Measurements from ENCODE around the gene CAMK2A. TPM values are rescaled to one million over a fixed set of nuclear protein-coding genes. Genes with fewer than 3 reads are reported as not detected.
"Not testable (repeated sequence)": the region's sequence is repeated elsewhere in the genome, so short reads cannot be mapped to it uniquely, and the experiment has no call there.

Gene CAMK2A
- total RNA-seq, 1 donor from 2014 or later, result 1.2 TPM

DNA sequence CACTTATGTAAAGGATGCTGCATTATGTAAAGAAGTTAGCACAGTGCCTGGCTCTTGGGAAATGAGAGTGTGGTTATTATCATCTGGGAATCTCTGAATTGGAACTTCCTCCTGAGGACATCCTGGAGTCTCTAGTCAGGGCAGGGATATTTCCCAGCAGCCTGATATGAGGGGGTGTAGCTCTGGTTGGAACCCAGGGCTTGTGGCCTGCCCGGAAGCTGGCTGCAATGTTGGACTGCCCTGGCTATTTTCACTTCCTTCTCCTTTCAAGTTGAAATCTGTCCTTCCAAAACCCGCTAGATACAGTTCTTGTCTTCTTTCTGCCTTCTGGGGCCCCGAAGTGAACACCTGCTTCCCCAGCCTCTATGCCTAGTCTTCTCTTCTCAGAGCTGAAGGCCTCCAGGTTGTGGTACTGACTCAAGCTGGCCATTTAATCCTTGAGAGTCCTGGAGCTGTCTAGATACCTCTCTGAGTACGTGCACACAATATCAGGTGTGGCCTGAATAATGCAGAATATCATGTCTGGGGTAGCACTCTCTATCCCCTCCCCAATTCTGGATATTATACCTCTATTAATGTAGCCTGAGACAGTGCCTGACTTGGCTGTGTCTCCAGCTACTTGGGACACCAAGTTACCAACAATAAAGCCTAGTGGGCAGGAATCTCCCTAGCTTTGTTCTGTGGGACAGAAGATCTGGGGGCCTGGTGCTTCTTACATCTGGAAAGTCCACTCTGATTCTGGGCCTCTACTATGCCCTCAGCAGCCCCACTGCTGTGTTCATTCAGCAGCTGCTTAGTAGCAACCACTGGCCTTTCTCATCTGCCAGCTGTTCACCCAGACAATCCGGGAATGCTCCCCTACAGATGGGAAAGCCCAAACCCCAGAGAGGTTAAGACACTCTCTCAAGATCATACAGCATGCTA is 54.7 kb downstream of the CAMK2A start:
- FAIRE-seq (no peak), DNase-seq (ENCODE audit: low read depth) (no peak)
- Mint-ChIP-seq H3K4me3 (ENCODE audit: unreplicated experiment) (no peak overlapping the region), H3K36me3 (ENCODE audit: low read depth, unreplicated experiment) (peaks cover 2% of the 10 kb centered on the region), H3K9me3 (ENCODE audit: unreplicated experiment) (no peaks in the 10 kb centered on the region), H3K27ac (ENCODE audit: unreplicated experiment) (no peak overlapping the region), H3K27me3 (ENCODE audit: low read depth, unreplicated experiment) (peaks cover 30% of the 10 kb centered on the region), H3K4me1 (ENCODE audit: low read depth, unreplicated experiment) (no peaks in the 10 kb centered on the region)
- Histone ChIP-seq H3K36me3 (ENCODE audit: insufficient read depth, low read length) (no peaks in the 10 kb centered on the region), H3K79me2 (ENCODE audit: insufficient read depth, low read length) (no peaks in the 10 kb centered on the region), H3K27ac (ENCODE audit: low read depth, low read length) (no peak overlapping the region), H3K9ac (ENCODE audit: low read length) (no peak overlapping the region), H3K27me3 (ENCODE audit: insufficient read depth, low read length) (no peaks in the 10 kb centered on the region), H3K4me3 (ENCODE audit: insufficient read depth, low read depth, low read length) (no peak overlapping the region), H2AFZ (ENCODE audit: low read depth, low read length) (no peak overlapping the region), H3K4me2 (ENCODE audit: low read length) (no peak overlapping the region), H3K9me3 (ENCODE audit: insufficient read depth, low read depth, low read length) (no peaks in the 10 kb centered on the region), H4K20me1 (ENCODE audit: insufficient read depth, low read length) (no peaks in the 10 kb centered on the region), H3K4me1 (ENCODE audit: insufficient read depth, low read length) (no peaks in the 10 kb centered on the region)
- TF ChIP-seq EZH2 (IDR thresholded peaks at IDR 0.05; ENCODE audit: insufficient read depth, low read length), result no peak
- TF ChIP-seq, protein P1, sequence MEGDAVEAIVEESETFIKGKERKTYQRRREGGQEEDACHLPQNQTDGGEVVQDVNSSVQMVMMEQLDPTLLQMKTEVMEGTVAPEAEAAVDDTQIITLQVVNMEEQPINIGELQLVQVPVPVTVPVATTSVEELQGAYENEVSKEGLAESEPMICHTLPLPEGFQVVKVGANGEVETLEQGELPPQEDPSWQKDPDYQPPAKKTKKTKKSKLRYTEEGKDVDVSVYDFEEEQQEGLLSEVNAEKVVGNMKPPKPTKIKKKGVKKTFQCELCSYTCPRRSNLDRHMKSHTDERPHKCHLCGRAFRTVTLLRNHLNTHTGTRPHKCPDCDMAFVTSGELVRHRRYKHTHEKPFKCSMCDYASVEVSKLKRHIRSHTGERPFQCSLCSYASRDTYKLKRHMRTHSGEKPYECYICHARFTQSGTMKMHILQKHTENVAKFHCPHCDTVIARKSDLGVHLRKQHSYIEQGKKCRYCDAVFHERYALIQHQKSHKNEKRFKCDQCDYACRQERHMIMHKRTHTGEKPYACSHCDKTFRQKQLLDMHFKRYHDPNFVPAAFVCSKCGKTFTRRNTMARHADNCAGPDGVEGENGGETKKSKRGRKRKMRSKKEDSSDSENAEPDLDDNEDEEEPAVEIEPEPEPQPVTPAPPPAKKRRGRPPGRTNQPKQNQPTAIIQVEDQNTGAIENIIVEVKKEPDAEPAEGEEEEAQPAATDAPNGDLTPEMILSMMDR (IDR thresholded peaks at IDR 0.05; ENCODE audit: insufficient read depth, low read depth, low read length), result no peak

DNA sequence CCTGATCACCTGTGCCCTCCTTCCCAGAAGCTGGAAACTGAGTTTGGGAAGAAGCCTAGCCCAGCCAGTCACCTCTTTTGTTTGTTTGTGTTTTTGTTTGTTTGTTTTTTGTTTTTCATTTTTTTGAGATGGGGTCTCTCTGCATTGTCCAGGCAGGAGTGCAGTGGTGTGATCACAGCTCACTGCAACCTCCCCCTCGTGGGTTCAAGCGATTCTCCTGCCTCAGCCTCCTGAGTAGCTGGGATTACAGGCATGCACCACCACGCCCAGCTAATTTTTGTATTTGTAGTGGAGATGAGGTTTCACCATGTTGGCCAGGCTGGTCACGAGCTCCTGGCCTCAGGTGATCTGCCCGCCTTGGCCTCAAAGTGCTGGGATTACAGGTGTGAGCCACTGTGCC is 55.9 kb downstream of the CAMK2A start:
- H3K79me2 ChIP-seq (ENCODE audit: insufficient read depth, low read length); H3K4me1 ChIP-seq (ENCODE audit: insufficient read depth, low read length); H3K4me3 Mint-ChIP-seq (ENCODE audit: unreplicated experiment); H3K36me3 ChIP-seq (ENCODE audit: insufficient read depth, low read length); H3K4me1 Mint-ChIP-seq (ENCODE audit: low read depth, unreplicated experiment); H3K9me3 Mint-ChIP-seq (ENCODE audit: unreplicated experiment); H3K27me3 ChIP-seq (ENCODE audit: insufficient read depth, low read length); H2AFZ ChIP-seq (ENCODE audit: low read depth, low read length); H3K4me3 ChIP-seq (ENCODE audit: insufficient read depth, low read depth, low read length); H4K20me1 ChIP-seq (ENCODE audit: insufficient read depth, low read length); FAIRE-seq; H3K4me2 ChIP-seq (ENCODE audit: low read length); H3K9me3 ChIP-seq (ENCODE audit: insufficient read depth, low read depth, low read length); H3K27ac ChIP-seq (ENCODE audit: low read depth, low read length); DNase-seq (ENCODE audit: low read depth); H3K9ac ChIP-seq (ENCODE audit: low read length); H3K36me3 Mint-ChIP-seq (ENCODE audit: low read depth, unreplicated experiment); H3K27ac Mint-ChIP-seq (ENCODE audit: unreplicated experiment): not testable (repeated sequence)
- H3K27me3 Mint-ChIP-seq (ENCODE audit: low read depth, unreplicated experiment), result peaks cover 24% of the 10 kb centered on the region

DNA sequence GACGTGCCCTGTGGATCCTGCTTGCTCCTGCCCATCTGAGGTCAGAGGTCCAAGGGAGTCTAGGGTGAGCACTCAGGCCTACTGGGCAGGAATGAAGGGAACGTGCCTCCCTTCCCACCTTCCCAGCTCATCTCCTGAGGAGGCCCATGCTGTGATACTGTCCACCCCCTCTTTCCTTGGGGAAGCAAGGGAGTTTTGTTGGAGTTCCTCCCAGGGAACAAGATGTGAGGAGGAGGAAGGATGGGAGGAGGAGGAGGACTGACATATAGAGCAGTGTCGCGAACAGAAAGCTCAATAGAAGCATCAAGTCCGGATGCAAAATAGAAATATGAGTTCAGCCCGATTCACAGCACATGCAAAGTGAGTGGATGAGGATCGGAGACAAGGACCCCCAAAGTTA is 58.7 kb downstream of the CAMK2A start:
- TF ChIP-seq, protein P1 (IDR thresholded peaks at IDR 0.05; ENCODE audit: insufficient read depth, low read depth, low read length), result no peak
- no peak for TF ChIP-seq EZH2 (IDR thresholded peaks at IDR 0.05; ENCODE audit: insufficient read depth, low read length)
- no peak overlapping the region for H3K27ac ChIP-seq (ENCODE audit: low read depth, low read length)
- H3K4me3 ChIP-seq (ENCODE audit: insufficient read depth, low read depth, low read length), result no peak overlapping the region
- H3K36me3 ChIP-seq (ENCODE audit: insufficient read depth, low read length), result no peaks in the 10 kb centered on the region
- no peaks in the 10 kb centered on the region for H3K9me3 ChIP-seq (ENCODE audit: insufficient read depth, low read depth, low read length)
- Mint-ChIP-seq H3K36me3 (ENCODE audit: low read depth, unreplicated experiment) (no peaks in the 10 kb centered on the region), H3K27ac (ENCODE audit: unreplicated experiment) (no peak overlapping the region), H3K4me1 (ENCODE audit: low read depth, unreplicated experiment) (no peaks in the 10 kb centered on the region), H3K9me3 (ENCODE audit: unreplicated experiment) (no peaks in the 10 kb centered on the region), H3K4me3 (ENCODE audit: unreplicated experiment) (no peak overlapping the region), H3K27me3 (ENCODE audit: low read depth, unreplicated experiment) (peaks cover 35% of the 10 kb centered on the region)
- no peak overlapping the region for H3K4me2 ChIP-seq (ENCODE audit: low read length)
- no peak overlapping the region for H3K9ac ChIP-seq (ENCODE audit: low read length)
- H2AFZ ChIP-seq (ENCODE audit: low read depth, low read length), result no peak overlapping the region
- no peaks in the 10 kb centered on the region for H3K4me1 ChIP-seq (ENCODE audit: insufficient read depth, low read length)
- H3K27me3 ChIP-seq (ENCODE audit: insufficient read depth, low read length), result no peaks in the 10 kb centered on the region
- no peaks in the 10 kb centered on the region for H4K20me1 ChIP-seq (ENCODE audit: insufficient read depth, low read length)
- no peak for DNase-seq (ENCODE audit: low read depth)
- FAIRE-seq, result no peak
- no peaks in the 10 kb centered on the region for H3K79me2 ChIP-seq (ENCODE audit: insufficient read depth, low read length)
